AG10803 (cell line): ENCODE data around the gene SNRPB2.

Experiments used
- DNase-seq: peaks from one replicate; pipeline ENCODE4 v3.0.0; 2010; ENCODE audit warnings: low read depth
- H3K4me3 ChIP-seq: 2 replicates; pipeline ENCODE4 v1.5.1; 2011; ENCODE audit warnings: mild to moderate bottlenecking, low read length, control low read depth
- CTCF ChIP-seq: conservative IDR thresholded peaks from 2 replicates; pipeline ENCODE4 v1.5.1; 2011; ENCODE audit warnings: mild to moderate bottlenecking, low read length, control low read depth, inconsistent platforms

SNRPB2 gene

DNA sequence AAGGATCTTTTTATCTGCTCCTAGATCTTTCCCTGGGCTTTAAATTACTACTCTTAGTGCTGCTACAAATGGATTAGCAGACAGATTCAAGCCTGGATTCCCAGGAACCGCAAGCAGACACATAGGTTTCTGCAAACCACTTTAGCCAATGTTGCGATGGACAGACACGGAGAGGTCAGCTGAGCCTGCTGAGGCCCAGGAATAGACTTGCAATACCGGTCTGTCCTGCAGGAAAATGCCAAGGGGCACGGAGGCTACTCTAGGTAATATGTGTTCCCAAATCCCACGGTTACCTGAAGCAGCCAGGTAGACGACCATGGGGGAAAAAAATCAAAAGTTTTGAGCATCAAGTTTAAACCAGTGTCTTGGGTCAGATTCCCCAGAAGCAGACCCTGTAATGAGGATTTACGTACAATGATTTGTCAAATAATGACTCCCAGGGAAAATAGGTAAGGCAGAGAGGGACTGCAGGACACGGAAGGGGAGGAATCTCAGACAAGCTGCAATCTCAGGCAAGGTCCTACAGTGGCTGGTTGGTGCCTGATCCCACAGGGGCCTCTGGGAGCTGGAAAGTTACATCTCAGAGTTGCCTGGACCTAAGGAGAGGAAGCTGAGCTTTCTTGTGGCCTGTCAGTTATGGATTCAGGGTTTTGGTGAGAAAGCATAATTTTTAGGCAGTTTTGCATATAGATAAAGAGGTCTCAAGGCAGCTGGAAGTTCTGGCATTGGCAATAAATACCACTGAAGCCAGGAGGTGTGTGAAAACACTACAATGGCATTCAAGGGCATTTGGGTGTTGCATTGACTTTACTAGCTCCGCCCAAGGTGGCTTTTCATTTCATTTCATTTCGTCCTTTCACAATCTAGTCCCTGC, 30.8 kb downstream of the SNRPB2 start:
- H3K4me3 ChIP-seq = no peak overlapping the region
- TF ChIP-seq CTCF = no peak
- no peak for DNase-seq

DNA sequence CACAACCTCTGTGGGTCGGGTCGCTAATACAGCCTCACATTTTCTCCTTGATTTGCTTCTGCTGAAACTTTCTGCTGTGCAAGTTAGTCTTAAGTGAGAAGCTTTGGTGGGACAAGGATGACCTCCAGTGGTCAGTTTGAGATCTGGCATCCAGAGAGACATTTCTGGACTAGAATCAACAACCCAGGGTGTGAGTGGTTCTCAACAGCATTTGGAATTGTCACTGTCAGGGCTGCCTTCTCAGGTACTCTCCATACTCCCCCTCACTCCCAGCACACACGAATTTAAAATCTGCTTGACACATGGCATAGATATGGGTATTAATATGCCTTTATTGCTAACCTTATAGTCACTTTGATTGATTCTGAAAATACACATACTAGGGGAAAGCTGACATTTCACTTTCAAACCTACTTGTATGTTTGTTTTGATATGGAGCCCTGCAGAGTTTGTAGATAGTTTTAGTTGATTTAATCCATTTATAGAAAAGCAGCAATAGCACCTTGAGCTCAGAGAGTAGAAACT, 31.5 kb downstream of the SNRPB2 start:
- DNase-seq = peak; percentile 71
- peak; percentile 90 for TF ChIP-seq CTCF
- no peak overlapping the region for H3K4me3 ChIP-seq

DNA sequence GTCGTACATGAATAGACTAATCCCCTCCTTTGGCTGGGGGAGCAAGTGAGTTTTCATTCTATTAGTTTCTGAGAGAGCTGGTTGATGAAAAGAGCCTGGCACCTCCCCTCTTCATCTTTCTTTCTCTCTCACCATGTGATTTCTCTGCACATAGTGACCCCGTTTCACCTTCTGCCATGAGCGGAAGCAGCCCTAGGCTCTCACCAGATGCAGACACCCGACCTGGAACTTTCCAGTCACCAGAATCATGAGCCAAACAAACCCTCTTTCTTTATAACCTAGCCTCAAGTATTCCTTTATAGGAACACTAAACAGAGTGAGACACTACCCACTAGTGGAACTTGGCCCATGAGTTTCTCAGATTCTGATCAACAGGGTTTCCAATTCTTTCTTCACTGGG, 34.7 kb downstream of the SNRPB2 start:
- H3K4me3 ChIP-seq = no peak overlapping the region
- no peak for TF ChIP-seq CTCF
- DNase-seq = no peak

GRCh38 chr20:16771213-16771612, 41.4 kb downstream of the SNRPB2 start:
- no peak for TF ChIP-seq CTCF
- H3K4me3 ChIP-seq = no peak overlapping the region
- no peak for DNase-seq

- DNase-seq = no peak
- TF ChIP-seq CTCF = no peak
- H3K4me3 ChIP-seq = no peak overlapping the region
Measured at GRCh38 chr20:16775961-16776360, 46.1 kb downstream of the SNRPB2 start.

DNA sequence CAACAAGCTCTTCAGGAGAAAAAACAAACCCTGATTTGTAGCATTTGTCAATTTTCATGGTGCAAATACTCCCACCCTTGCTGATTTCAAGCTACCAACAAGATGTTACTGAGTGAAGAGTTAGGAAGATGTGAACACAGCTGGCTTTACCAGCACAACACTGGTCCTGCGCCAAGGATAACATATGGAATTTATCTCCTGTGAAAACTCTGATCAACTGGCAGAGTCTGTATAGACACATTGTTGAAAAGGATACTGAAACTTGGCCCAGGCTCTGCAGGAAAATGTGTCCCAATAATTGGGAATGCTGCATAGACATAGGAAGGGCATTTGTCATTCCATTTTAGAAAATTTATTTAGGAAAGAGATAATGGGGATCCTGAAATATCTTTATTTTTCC, 47.3 kb downstream of the SNRPB2 start:
- no peak for TF ChIP-seq CTCF
- no peak overlapping the region for H3K4me3 ChIP-seq
- DNase-seq = no peak

DNA sequence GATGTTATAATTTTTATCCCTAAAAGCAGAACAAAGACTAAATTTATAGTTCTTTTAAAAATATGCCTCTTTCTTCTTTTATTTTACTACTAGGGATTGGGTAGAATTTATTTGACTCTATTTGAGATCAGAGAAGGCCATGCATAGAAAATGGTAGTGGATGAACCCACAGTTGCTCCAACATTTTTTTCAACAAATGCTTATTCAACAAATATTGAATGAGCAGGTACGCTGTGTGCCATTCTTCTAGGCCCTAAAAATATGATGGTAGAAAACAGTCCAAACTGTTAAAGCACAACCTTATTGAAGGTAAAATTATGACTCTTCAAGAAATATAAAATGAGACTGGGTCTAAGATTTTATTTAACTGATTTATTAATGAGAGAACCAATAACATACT, 48.3 kb downstream of the SNRPB2 start:
- TF ChIP-seq CTCF = no peak
- DNase-seq = no peak
- H3K4me3 ChIP-seq = no peak overlapping the region
